Measurements from ENCODE around the gene PSPH.
"Not testable (repeated sequence)": the region's sequence is repeated elsewhere in the genome, so short reads cannot be mapped to it uniquely, and the experiment has no call there.

Gene PSPH

DNA sequence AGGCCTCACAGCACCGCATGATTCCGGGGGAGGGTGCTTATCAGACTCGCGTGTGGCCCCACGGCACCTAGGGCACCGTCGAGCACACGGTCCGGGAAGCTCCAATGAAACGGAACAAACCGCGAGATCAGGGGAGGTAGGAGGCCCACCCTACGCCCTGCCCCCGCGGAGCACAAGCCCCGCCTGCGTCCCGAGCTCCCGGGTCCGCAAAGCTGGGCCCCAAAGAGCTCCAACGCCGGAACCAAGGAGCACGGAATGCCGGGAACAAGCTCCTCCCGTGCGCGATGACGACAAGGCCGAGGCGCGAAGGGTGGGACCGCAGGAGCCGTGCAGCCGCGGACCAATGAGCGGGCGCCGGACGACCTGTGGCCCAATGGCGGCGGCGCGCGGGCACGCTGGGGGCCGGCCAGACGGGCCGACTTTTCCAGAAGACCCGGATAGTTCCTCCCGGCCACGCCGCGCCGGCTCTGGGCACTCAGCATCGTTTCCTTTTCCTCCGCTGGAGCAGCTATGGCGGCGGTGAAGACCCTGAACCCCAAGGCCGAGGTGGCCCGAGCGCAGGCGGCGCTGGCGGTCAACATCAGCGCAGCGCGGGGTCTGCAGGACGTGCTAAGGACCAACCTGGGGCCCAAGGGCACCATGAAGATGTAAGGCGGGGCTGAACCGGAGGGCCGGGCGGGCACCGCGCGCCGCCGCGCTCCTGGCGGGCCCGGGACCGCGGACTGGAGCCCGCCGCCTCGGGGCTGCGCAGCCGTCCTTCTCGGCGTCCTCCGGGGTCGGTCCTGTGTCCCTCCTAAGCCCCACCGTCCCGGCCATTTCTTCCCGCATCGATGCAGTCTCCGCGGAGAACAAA, at the start of gene PSPH, which contains the start of gene CCT6A:
PSPH (minus strand) TSS at position 106 of the 853 bp plus-strand sequence. CDS start 30,232 bp downstream, outside the sequence.
CCT6A (plus strand) TSS at position 427 of the 853 bp plus-strand sequence; CDS start at position 511, 84 bp downstream.
- peak within 1 kb of the TSS; percentile 87 to 98 for H3K9ac ChIP-seq (ENCODE audit: low read depth in 1 of 2, low read length in 2 of 2)
- H3K4me3 ChIP-seq (ENCODE audit: low read depth in 1 of 2, low read length in 2 of 2), result peak within 1 kb of the TSS; percentile 87 to 100
- H3K27me3 ChIP-seq (ENCODE audit: control insufficient read depth in 1 of 2, insufficient read depth in 2 of 2, low read length in 2 of 2), result no peaks in the 10 kb centered on the region
- H3K9me3 ChIP-seq (ENCODE audit: control insufficient read depth in 1 of 2, low read length in 2 of 2), result no peaks in the 10 kb centered on the region
- H3K36me3 ChIP-seq (ENCODE audit: control insufficient read depth in 1 of 2, insufficient read depth in 2 of 2, low read length in 2 of 2), result peaks cover 16 to 34% of the 10 kb centered on the region in 2 donors
- H3K4me1 ChIP-seq (ENCODE audit: control insufficient read depth in 1 of 2, insufficient read depth in 2 of 2, low read length in 2 of 2), result peaks cover 14 to 31% of the 10 kb centered on the region in 2 donors
- H3K27ac ChIP-seq (ENCODE audit: low read depth, low read length), result peak within 1 kb of the TSS; percentile 94

DNA sequence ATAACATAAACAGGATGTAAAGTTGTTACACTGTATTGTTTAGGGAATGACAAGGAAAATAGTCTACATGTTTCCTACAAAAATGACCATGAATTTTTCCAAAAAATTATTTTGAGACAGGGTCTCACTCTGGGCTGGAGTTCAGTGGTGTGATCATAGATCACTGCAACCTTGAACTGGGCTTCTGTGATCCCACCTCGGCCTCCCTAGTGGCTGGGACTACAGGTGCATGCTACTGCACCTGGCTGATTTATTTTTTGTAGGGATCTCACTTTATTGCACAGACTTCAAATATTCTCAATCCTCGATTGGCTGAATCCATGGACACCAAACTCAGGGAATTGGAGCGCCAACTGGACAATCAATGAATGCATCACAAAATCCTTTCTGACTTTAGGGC, 48.4 kb upstream of the PSPH start:
- Histone ChIP-seq H3K4me1 (ENCODE audit: control insufficient read depth in 1 of 2, insufficient read depth in 2 of 2, low read length in 2 of 2) (no peaks in the 10 kb centered on the region), H3K9ac (ENCODE audit: low read depth in 1 of 2, low read length in 2 of 2) (no peak overlapping the region), H3K4me3 (ENCODE audit: low read depth in 1 of 2, low read length in 2 of 2) (no peak overlapping the region), H3K27me3 (ENCODE audit: control insufficient read depth in 1 of 2, insufficient read depth in 2 of 2, low read length in 2 of 2) (no peaks in the 10 kb centered on the region), H3K27ac (ENCODE audit: low read depth, low read length) (no peak overlapping the region), H3K36me3 (ENCODE audit: control insufficient read depth in 1 of 2, insufficient read depth in 2 of 2, low read length in 2 of 2) (peaks cover 20 to 48% of the 10 kb centered on the region in 2 donors), H3K9me3 (ENCODE audit: control insufficient read depth in 1 of 2, low read length in 2 of 2) (no peaks in the 10 kb centered on the region)

GRCh38 chr7:56098187-56099008, 47.2 kb upstream of the PSPH start:
- not testable (repeated sequence) for H3K27ac ChIP-seq (ENCODE audit: low read depth, low read length); H3K9ac ChIP-seq (ENCODE audit: low read depth in 1 of 2, low read length in 2 of 2); H3K4me1 ChIP-seq (ENCODE audit: control insufficient read depth in 1 of 2, insufficient read depth in 2 of 2, low read length in 2 of 2); H3K9me3 ChIP-seq (ENCODE audit: control insufficient read depth in 1 of 2, low read length in 2 of 2); H3K27me3 ChIP-seq (ENCODE audit: control insufficient read depth in 1 of 2, insufficient read depth in 2 of 2, low read length in 2 of 2); H3K4me3 ChIP-seq (ENCODE audit: low read depth in 1 of 2, low read length in 2 of 2)
- H3K36me3 ChIP-seq (ENCODE audit: control insufficient read depth in 1 of 2, insufficient read depth in 2 of 2, low read length in 2 of 2), result peaks cover 14 to 39% of the 10 kb centered on the region in 2 donors

DNA sequence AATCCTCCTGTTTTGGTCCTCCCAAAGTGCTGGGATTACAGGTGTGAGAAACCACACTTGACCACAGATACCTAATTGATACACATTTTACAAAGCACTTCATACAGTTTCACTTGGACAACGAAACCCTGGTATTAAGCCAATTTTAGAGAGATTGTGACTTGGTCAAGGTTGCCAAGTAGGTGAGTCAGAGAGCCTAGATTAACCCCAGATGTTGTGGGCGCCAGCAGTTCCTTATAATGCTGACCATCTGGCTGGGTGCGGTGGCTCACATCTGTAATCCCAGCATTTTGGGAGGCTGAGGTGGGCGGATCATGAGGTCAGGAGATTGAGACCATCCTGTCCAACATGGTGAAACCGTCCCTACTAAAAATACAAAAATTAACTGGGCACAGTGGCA, 46.5 kb upstream of the PSPH start:
- H3K4me1 ChIP-seq (ENCODE audit: control insufficient read depth in 1 of 2, insufficient read depth in 2 of 2, low read length in 2 of 2), result no peaks in the 10 kb centered on the region
- H3K27me3 ChIP-seq (ENCODE audit: control insufficient read depth in 1 of 2, insufficient read depth in 2 of 2, low read length in 2 of 2), result no peaks in the 10 kb centered on the region
- H3K27ac ChIP-seq (ENCODE audit: low read depth, low read length), result no peak overlapping the region
- H3K9me3 ChIP-seq (ENCODE audit: control insufficient read depth in 1 of 2, low read length in 2 of 2), result no peaks in the 10 kb centered on the region
- peaks cover 11 to 32% of the 10 kb centered on the region in 2 donors for H3K36me3 ChIP-seq (ENCODE audit: control insufficient read depth in 1 of 2, insufficient read depth in 2 of 2, low read length in 2 of 2)
- no peak overlapping the region for H3K4me3 ChIP-seq (ENCODE audit: low read depth in 1 of 2, low read length in 2 of 2)
- H3K9ac ChIP-seq (ENCODE audit: low read depth in 1 of 2, low read length in 2 of 2), result no peak overlapping the region

DNA sequence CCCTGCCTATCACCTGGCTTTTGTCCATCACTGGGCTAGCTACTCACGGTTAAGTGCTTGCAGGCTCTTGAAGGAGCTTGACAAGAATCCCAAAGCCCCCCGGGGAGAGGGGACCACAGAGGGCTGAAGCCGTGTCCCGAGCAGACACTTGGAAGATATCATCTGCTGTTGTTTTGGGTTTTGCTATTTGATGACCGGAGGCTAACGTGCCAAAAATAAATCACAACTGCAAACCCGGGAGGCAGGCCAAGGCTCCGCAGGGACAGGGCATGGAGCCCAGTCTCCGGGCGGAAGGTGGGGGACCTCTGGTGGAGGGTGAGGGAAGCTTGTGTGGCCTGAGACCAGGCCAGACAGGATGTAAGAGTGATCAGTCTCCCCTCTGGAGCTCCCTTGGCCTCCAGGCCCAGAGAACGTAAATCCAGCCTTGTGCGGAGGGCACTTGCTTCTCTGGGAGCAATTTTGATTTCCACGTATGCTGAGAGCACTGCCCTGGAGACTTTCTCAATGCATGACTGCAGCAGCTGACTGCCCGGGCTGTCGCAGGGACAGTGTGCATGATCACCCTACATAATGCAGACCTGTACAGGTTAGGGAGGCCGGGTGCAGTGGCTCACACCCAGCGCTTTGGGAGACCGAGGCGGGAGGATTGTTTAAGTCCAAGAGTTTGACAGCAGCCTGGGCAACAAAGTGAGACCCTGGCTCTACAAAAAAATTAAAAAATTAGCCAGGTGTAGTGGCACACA, 41.7 kb upstream of the PSPH start, which contains the start of gene PHKG1:
PHKG1 (minus strand) TSS at position 164 of the 743 bp plus-strand sequence. CDS start 4,011 bp downstream, outside the sequence.
- Histone ChIP-seq H3K9me3 (ENCODE audit: control insufficient read depth in 1 of 2, low read length in 2 of 2) (no peaks in the 10 kb centered on the region), H3K9ac (ENCODE audit: low read depth in 1 of 2, low read length in 2 of 2) (no peak within 1 kb of the TSS), H3K27me3 (ENCODE audit: control insufficient read depth in 1 of 2, insufficient read depth in 2 of 2, low read length in 2 of 2) (no peaks in the 10 kb centered on the region), H3K4me3 (ENCODE audit: low read depth in 1 of 2, low read length in 2 of 2) (peak within 1 kb of the TSS in 1 of 2 donors; percentile 1), H3K36me3 (ENCODE audit: control insufficient read depth in 1 of 2, insufficient read depth in 2 of 2, low read length in 2 of 2) (no peaks in the 10 kb centered on the region), H3K4me1 (ENCODE audit: control insufficient read depth in 1 of 2, insufficient read depth in 2 of 2, low read length in 2 of 2) (no peaks in the 10 kb centered on the region), H3K27ac (ENCODE audit: low read depth, low read length) (no peak within 1 kb of the TSS)

- not testable (repeated sequence) for H3K4me1 ChIP-seq (ENCODE audit: control insufficient read depth in 1 of 2, insufficient read depth in 2 of 2, low read length in 2 of 2)
These were observed 41.1 kb upstream of the PSPH start for GRCh38 chr7:56092388-56092787.

GRCh38 chr7:56091591-56091990, 40.3 kb upstream of the PSPH start:
- no peak overlapping the region for H3K27ac ChIP-seq (ENCODE audit: low read depth, low read length)

More at GRCh38 chr7:56092388-56092787, 41.1 kb upstream of the PSPH start:
- not testable (repeated sequence) for H3K27ac ChIP-seq (ENCODE audit: low read depth, low read length); H3K9ac ChIP-seq (ENCODE audit: low read depth in 1 of 2, low read length in 2 of 2); H3K9me3 ChIP-seq (ENCODE audit: control insufficient read depth in 1 of 2, low read length in 2 of 2); H3K27me3 ChIP-seq (ENCODE audit: control insufficient read depth in 1 of 2, insufficient read depth in 2 of 2, low read length in 2 of 2); H3K36me3 ChIP-seq (ENCODE audit: control insufficient read depth in 1 of 2, insufficient read depth in 2 of 2, low read length in 2 of 2)
- peak overlapping the region in 1 of 2 donors; percentile 1 for H3K4me3 ChIP-seq (ENCODE audit: low read depth in 1 of 2, low read length in 2 of 2)

DNA sequence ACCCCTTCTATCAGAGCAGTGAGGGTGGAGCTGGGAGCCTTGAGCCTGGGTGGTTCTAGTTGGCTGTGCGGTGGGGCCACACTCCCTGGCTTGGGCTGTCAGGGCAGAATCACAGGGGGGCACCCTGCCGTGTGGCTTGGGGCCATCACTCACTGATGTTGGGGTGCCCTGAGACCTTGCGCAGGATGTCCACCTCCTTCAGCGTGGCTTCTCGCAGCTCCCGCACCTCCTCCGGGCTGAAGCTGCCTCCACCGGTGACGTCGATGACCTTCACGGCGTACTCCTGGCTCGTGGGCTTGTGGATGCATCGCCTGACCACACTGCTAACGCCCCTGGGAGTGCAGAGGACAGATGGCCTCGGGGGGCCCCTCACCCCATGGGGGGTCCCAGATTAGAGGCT, 36.2 kb upstream of the PSPH start:
- Histone ChIP-seq H3K36me3 (ENCODE audit: control insufficient read depth in 1 of 2, insufficient read depth in 2 of 2, low read length in 2 of 2) (peaks cover 0 to 4% of the 10 kb centered on the region in 2 donors), H3K9me3 (ENCODE audit: control insufficient read depth in 1 of 2, low read length in 2 of 2) (no peaks in the 10 kb centered on the region), H3K9ac (ENCODE audit: low read depth in 1 of 2, low read length in 2 of 2) (no peak overlapping the region), H3K4me1 (ENCODE audit: control insufficient read depth in 1 of 2, insufficient read depth in 2 of 2, low read length in 2 of 2) (peaks cover 0 to 5% of the 10 kb centered on the region in 2 donors), H3K4me3 (ENCODE audit: low read depth in 1 of 2, low read length in 2 of 2) (no peak overlapping the region), H3K27ac (ENCODE audit: low read depth, low read length) (no peak overlapping the region), H3K27me3 (ENCODE audit: control insufficient read depth in 1 of 2, insufficient read depth in 2 of 2, low read length in 2 of 2) (no peaks in the 10 kb centered on the region)

More at GRCh38 chr7:56091591-56091990, 40.3 kb upstream of the PSPH start:
- no peaks in the 10 kb centered on the region for H3K27me3 ChIP-seq (ENCODE audit: control insufficient read depth in 1 of 2, insufficient read depth in 2 of 2, low read length in 2 of 2)
- no peaks in the 10 kb centered on the region for H3K4me1 ChIP-seq (ENCODE audit: control insufficient read depth in 1 of 2, insufficient read depth in 2 of 2, low read length in 2 of 2)
- H3K9me3 ChIP-seq (ENCODE audit: control insufficient read depth in 1 of 2, low read length in 2 of 2), result no peaks in the 10 kb centered on the region
- H3K9ac ChIP-seq (ENCODE audit: low read depth in 1 of 2, low read length in 2 of 2), result no peak overlapping the region
- no peak overlapping the region for H3K4me3 ChIP-seq (ENCODE audit: low read depth in 1 of 2, low read length in 2 of 2)
- H3K36me3 ChIP-seq (ENCODE audit: control insufficient read depth in 1 of 2, insufficient read depth in 2 of 2, low read length in 2 of 2), result peaks cover 0 to 4% of the 10 kb centered on the region in 2 donors

- H3K27ac ChIP-seq (ENCODE audit: low read depth, low read length), result no peak overlapping the region
- no peaks in the 10 kb centered on the region for H3K9me3 ChIP-seq (ENCODE audit: control insufficient read depth in 1 of 2, low read length in 2 of 2)
- peaks cover 0 to 4% of the 10 kb centered on the region in 2 donors for H3K36me3 ChIP-seq (ENCODE audit: control insufficient read depth in 1 of 2, insufficient read depth in 2 of 2, low read length in 2 of 2)
- peaks cover 0 to 5% of the 10 kb centered on the region in 2 donors for H3K4me1 ChIP-seq (ENCODE audit: control insufficient read depth in 1 of 2, insufficient read depth in 2 of 2, low read length in 2 of 2)
- no peak overlapping the region for H3K9ac ChIP-seq (ENCODE audit: low read depth in 1 of 2, low read length in 2 of 2)
- H3K4me3 ChIP-seq (ENCODE audit: low read depth in 1 of 2, low read length in 2 of 2), result no peak overlapping the region
- no peaks in the 10 kb centered on the region for H3K27me3 ChIP-seq (ENCODE audit: control insufficient read depth in 1 of 2, insufficient read depth in 2 of 2, low read length in 2 of 2)
These were observed 35.5 kb upstream of the PSPH start for GRCh38 chr7:56086761-56087160.

Data from duodenal mucosa (tissue), 2 donors.